ENCODE measurements around the gene ASS1. TPM values are rescaled to one million over a fixed set of nuclear protein-coding genes. Genes with fewer than 3 reads are reported as not detected.

Gene ASS1
- total and polyA plus RNA-seq, 2 of the 13 experiments (the other 11 are each of a cell fraction or from before 2014, with no cell fraction given): 77.6 to 122 TPM

DNA sequence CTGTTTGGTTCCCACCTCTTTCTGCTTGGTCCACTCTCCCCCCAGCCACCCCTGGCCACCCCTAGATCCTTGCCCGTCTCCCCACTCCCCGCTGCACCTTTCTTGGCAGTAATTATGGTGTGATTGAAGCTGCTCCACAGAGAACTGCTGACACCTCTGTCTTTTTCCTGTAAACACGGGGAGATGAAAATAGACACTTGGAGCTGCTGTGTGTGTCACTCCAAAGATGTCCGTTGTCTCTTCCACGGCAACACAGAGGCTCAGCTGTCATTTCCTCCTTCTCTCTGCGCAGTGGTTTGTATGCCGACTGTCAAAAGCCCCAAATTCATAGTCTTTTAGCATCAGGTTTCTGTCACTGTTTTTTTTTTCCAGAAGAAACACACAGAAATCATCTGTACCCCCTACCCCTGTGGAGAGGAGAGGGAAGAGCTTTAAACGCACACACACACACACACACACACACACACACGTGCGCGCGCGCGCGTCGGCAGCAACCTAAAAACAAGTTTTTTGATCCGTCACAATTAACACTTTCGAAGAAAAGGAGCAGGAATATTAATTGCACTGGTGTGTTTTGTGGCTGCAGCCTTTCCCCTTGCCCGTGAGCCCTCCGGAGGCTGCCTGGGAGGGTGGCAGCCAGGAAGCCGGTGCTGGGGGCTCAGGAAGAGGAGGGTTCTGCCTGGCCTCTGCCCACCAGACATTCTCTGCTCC lies 39.8 kb downstream of the ASS1 start:
- ATAC-seq: no peak
- Histone ChIP-seq H3K9me3 (ENCODE audit: low read length) (no peaks in the 10 kb centered on the region), H3K4me3 (replicated peaks in 1 of 3; ENCODE audit: insufficient read depth in 1 of 3, low read depth in 2 of 3, low read length in 3 of 3) (no peak overlapping the region), H3K27ac (ENCODE audit: extremely low read length, insufficient read depth, low read length) (no peak overlapping the region), H3K9ac (ENCODE audit: insufficient read depth, low read depth, low read length) (no peak overlapping the region), H2AFZ (ENCODE audit: low read length) (no peak overlapping the region), H3K4me1 (ENCODE audit: insufficient read depth, low read length) (no peaks in the 10 kb centered on the region), H3K27me3 (ENCODE audit: control insufficient read depth in 1 of 2, insufficient read depth in 2 of 2, low read length in 2 of 2) (no peaks in the 10 kb centered on the region), H3K79me2 (ENCODE audit: insufficient read depth, low read length) (no peaks in the 10 kb centered on the region), H3K36me3 (replicated peaks in 1 of 2; ENCODE audit: control insufficient read depth in 1 of 2, insufficient read depth in 2 of 2, low read length in 2 of 2) (peaks cover 1 to 3% of the 10 kb centered on the region in 2 experiments; a peak in 1 of 5 replicates), H3K4me2 (ENCODE audit: low read depth, low read length) (no peak overlapping the region), H4K20me1 (ENCODE audit: insufficient read depth, low read length) (no peaks in the 10 kb centered on the region)
- FAIRE-seq: no peak
- ChIA-PET POLR2A (no interaction called here), CTCF (ENCODE audit: low intra/inter-chr PET ratio, low total read pairs) (no interaction called here)
- no TSS peak for BruUV-seq (replicated peaks)
- 95% methylated on average over 21 of the region's 21 CpGs for WGBS (ENCODE audit: low lambda C conversion rate)
- TF ChIP-seq ZFAT (CRISPR knock-in tag; conservative IDR thresholded peaks at IDR 0.05) (no peak), ZMYM3 (CRISPR knock-in tag; IDR thresholded peaks at IDR 0.05) (no peak), MZF1 (CRISPR knock-in tag; IDR thresholded peaks at IDR 0.05; ENCODE audit: borderline replicate concordance) (no peak), ZNF432 (CRISPR knock-in tag; IDR thresholded peaks at IDR 0.05; ENCODE audit: borderline replicate concordance) (no peak), HES4 (CRISPR knock-in tag; IDR thresholded peaks at IDR 0.05; ENCODE audit: borderline replicate concordance) (no peak), ZNF7 (CRISPR knock-in tag; IDR thresholded peaks at IDR 0.05) (no peak), ZFP1 (CRISPR knock-in tag; IDR thresholded peaks at IDR 0.05) (no peak)
- TF ChIP-seq, protein P1, sequence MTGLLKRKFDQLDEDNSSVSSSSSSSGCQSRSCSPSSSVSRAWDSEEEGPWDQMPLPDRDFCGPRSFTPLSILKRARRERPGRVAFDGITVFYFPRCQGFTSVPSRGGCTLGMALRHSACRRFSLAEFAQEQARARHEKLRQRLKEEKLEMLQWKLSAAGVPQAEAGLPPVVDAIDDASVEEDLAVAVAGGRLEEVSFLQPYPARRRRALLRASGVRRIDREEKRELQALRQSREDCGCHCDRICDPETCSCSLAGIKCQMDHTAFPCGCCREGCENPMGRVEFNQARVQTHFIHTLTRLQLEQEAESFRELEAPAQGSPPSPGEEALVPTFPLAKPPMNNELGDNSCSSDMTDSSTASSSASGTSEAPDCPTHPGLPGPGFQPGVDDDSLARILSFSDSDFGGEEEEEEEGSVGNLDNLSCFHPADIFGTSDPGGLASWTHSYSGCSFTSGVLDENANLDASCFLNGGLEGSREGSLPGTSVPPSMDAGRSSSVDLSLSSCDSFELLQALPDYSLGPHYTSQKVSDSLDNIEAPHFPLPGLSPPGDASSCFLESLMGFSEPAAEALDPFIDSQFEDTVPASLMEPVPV (CRISPR knock-in tag; IDR thresholded peaks at IDR 0.05): no peak
- in situ Hi-C loops (cut with HindIII; ENCODE audit: extremely low pct_ligation_motif_present, low pct_unique_long_range_greater_than_20kb): no loop called here
- intact Hi-C loops (cut with micrococcal nuclease; ENCODE audit: unreplicated experiment): no loop called here
- DNase-seq (ENCODE audit: low spot score): no peak

Measured in HepG2 (cell line).